GM19438 (cell line): ENCODE results near the gene FBLN1.

ENCODE experiments used
- ATAC-seq: cut with Tn5 transposase; IDR thresholded peaks from one replicate; pipeline ENCODE4 v1.9.1; 2021; ENCODE audit warnings: low read depth; ENCODE audit not compliant: unreplicated experiment

The FBLN1 gene

DNA sequence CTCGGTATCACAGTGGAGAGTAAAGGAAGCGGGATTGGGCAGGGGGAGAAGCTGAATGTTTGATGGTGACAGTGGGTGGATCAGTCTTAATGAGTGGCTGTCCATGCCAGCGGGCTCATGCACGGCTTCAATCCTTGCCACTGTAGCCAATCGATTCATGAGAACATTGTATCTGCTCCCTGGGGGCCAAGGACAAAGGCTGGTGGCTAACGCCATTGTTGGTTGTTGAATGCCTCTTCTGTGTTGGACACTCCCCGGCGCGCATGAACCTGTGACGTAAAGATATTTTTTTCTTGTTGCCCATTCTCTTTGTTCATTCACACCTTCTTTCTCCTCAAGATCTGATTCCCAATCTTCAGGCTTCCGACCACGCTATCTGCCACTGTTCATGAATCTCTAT is 148.0 kb downstream of the FBLN1 start:
- no peak for ATAC-seq
